ENCODE data around the gene GPR132.

GPR132 gene

GRCh38 chr14:105052110-105052458 is 13.1 kb downstream of the GPR132 start:
- no peak for TF ChIP-seq REST (IDR thresholded peaks at IDR 0.05; ENCODE audit: low read depth)
- TF ChIP-seq NFIC (IDR thresholded peaks at IDR 0.05) = no peak
- no peak for TF ChIP-seq RAD21 (IDR thresholded peaks at IDR 0.05; ENCODE audit: low read depth)
- no peak for TF ChIP-seq CEBPB (IDR thresholded peaks at IDR 0.05)
- TF ChIP-seq ZBTB7A (IDR thresholded peaks at IDR 0.05; ENCODE audit: low read depth) = no peak
- TF ChIP-seq USF1 (IDR thresholded peaks at IDR 0.05) = no peak
- TF ChIP-seq YY1 (IDR thresholded peaks at IDR 0.05; ENCODE audit: low read depth) = no peak
- TF ChIP-seq MAX (IDR thresholded peaks at IDR 0.05) = no peak
- no peak for TF ChIP-seq FOXM1 (IDR thresholded peaks at IDR 0.05; ENCODE audit: borderline replicate concordance, low read depth)
- TF ChIP-seq TEAD4 (IDR thresholded peaks at IDR 0.05) = no peak
- no peak for TF ChIP-seq CREB1 (IDR thresholded peaks at IDR 0.05; ENCODE audit: low read depth)
- no peak for TF ChIP-seq TCF12 (IDR thresholded peaks at IDR 0.05; ENCODE audit: low read depth)
- TF ChIP-seq EP300 (IDR thresholded peaks at IDR 0.05; ENCODE audit: borderline replicate concordance) = no peak
- no peak for TF ChIP-seq EGR1 (IDR thresholded peaks at IDR 0.05)
- TF ChIP-seq TAF1 (IDR thresholded peaks at IDR 0.05; ENCODE audit: low read depth) = no peak

- TF ChIP-seq ZBTB7A (IDR thresholded peaks at IDR 0.05; ENCODE audit: low read depth) (no peak), NFIC (IDR thresholded peaks at IDR 0.05) (no peak), EGR1 (IDR thresholded peaks at IDR 0.05) (no peak), REST (IDR thresholded peaks at IDR 0.05; ENCODE audit: low read depth) (no peak), MAX (IDR thresholded peaks at IDR 0.05) (no peak)
These were observed 13.8 kb downstream of the GPR132 start for GRCh38 chr14:105051182-105052109.

- TF ChIP-seq TCF12 (IDR thresholded peaks at IDR 0.05; ENCODE audit: low read depth) = peak; percentile 55; the same call in 1 of the 2 replicates
- peak; percentile 42; the same call in 1 of the 2 replicates for TF ChIP-seq EP300 (IDR thresholded peaks at IDR 0.05; ENCODE audit: borderline replicate concordance)
- TF ChIP-seq CREB1 (IDR thresholded peaks at IDR 0.05; ENCODE audit: low read depth) = no peak
- peak; percentile 53; the same call in 1 of the 2 replicates for TF ChIP-seq USF1 (IDR thresholded peaks at IDR 0.05)
- TF ChIP-seq YY1 (IDR thresholded peaks at IDR 0.05; ENCODE audit: low read depth) = no peak
- no peak for TF ChIP-seq ZBTB7A (IDR thresholded peaks at IDR 0.05; ENCODE audit: low read depth)
- peak; percentile 94 for TF ChIP-seq MAX (IDR thresholded peaks at IDR 0.05)
- TF ChIP-seq TEAD4 (IDR thresholded peaks at IDR 0.05) = peak; percentile 61; the same call in 1 of the 2 replicates
- no peak for TF ChIP-seq REST (IDR thresholded peaks at IDR 0.05; ENCODE audit: low read depth)
- TF ChIP-seq RAD21 (IDR thresholded peaks at IDR 0.05; ENCODE audit: low read depth) = no peak; the same call in 1 of the 2 replicates
- TF ChIP-seq TAF1 (IDR thresholded peaks at IDR 0.05; ENCODE audit: low read depth) = no peak
- no peak for TF ChIP-seq EGR1 (IDR thresholded peaks at IDR 0.05)
- TF ChIP-seq CEBPB (IDR thresholded peaks at IDR 0.05) = no peak
- TF ChIP-seq NFIC (IDR thresholded peaks at IDR 0.05) = peak; percentile 87
- no peak for TF ChIP-seq FOXM1 (IDR thresholded peaks at IDR 0.05; ENCODE audit: borderline replicate concordance, low read depth)
These were observed 14.7 kb downstream of the GPR132 start for GRCh38 chr14:105050551-105050897.
